Measurements from ENCODE around the gene PCED1B. TPM values are rescaled to one million over a fixed set of nuclear protein-coding genes. Genes with fewer than 3 reads are reported as not detected.

The PCED1B gene
- total and polyA plus RNA-seq, 3 donors from 2014 or later, result 30.0 to 56.1 (median 47.2) TPM

DNA sequence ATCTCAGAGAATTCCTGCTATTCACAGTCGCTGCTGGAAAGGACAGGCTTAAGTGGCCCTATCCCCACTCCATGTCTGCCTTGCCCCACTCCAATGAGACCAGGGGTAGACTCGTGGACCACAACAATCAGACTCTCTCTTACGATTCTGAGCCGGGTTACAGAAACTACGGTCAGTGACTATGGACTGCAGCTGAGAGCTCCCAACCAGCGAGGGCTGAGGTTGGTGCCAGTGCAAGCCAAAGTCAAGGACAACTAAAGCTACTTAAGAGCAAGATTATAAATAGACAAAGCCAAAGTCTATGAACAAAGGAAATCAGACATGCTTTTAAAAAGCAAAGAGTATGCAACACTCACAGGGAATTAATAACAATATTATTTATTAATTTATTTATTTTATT, 18.7 kb downstream of the PCED1B start:
- no peaks in the 10 kb centered on the region for H3K9me3 ChIP-seq
- H3K36me3 ChIP-seq (ENCODE audit: low read depth, missing control alignments), result no peaks in the 10 kb centered on the region
- no peak overlapping the region for H3K4me3 ChIP-seq
- TF ChIP-seq POLR2A (IDR thresholded peaks at IDR 0.05), result no peak
- TF ChIP-seq, protein P1, sequence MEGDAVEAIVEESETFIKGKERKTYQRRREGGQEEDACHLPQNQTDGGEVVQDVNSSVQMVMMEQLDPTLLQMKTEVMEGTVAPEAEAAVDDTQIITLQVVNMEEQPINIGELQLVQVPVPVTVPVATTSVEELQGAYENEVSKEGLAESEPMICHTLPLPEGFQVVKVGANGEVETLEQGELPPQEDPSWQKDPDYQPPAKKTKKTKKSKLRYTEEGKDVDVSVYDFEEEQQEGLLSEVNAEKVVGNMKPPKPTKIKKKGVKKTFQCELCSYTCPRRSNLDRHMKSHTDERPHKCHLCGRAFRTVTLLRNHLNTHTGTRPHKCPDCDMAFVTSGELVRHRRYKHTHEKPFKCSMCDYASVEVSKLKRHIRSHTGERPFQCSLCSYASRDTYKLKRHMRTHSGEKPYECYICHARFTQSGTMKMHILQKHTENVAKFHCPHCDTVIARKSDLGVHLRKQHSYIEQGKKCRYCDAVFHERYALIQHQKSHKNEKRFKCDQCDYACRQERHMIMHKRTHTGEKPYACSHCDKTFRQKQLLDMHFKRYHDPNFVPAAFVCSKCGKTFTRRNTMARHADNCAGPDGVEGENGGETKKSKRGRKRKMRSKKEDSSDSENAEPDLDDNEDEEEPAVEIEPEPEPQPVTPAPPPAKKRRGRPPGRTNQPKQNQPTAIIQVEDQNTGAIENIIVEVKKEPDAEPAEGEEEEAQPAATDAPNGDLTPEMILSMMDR (IDR thresholded peaks at IDR 0.05), result no peak
- peak; percentile 76 for DNase-seq
- peak overlapping the region in 1 of 2 donors; percentile 29 for H3K27ac ChIP-seq
- intact Hi-C loops (cut with DNase I; ENCODE audit: low total_unique reads), result no loop called here
- no peaks in the 10 kb centered on the region for H3K27me3 ChIP-seq
- H3K4me1 ChIP-seq, result peaks cover 16% of the 10 kb centered on the region
- 27 to 29% methylated on average over 6 of the region's 6 CpGs for WGBS, 2 donors

GRCh38 chr12:47099610-47100009, 20.2 kb downstream of the PCED1B start:
- Histone ChIP-seq H3K27me3 (no peaks in the 10 kb centered on the region), H3K4me1 (peaks cover 16% of the 10 kb centered on the region), H3K4me3 (no peak overlapping the region), H3K36me3 (ENCODE audit: low read depth, missing control alignments) (no peaks in the 10 kb centered on the region), H3K9me3 (no peaks in the 10 kb centered on the region), H3K27ac (no peak overlapping the region)
- 47 to 68% methylated on average over 2 of the region's 2 CpGs for WGBS, 2 donors
- TF ChIP-seq, protein P1 (IDR thresholded peaks at IDR 0.05), result no peak
- no peak for TF ChIP-seq POLR2A (IDR thresholded peaks at IDR 0.05)
- intact Hi-C loops (cut with DNase I; ENCODE audit: low total_unique reads), result no loop called here
- no peak for DNase-seq

GRCh38 chr12:47100160-47100559, 20.7 kb downstream of the PCED1B start:
- Histone ChIP-seq H3K4me3 (no peak overlapping the region), H3K4me1 (peaks cover 16% of the 10 kb centered on the region), H3K36me3 (ENCODE audit: low read depth, missing control alignments) (no peaks in the 10 kb centered on the region), H3K27me3 (no peaks in the 10 kb centered on the region), H3K9me3 (no peaks in the 10 kb centered on the region), H3K27ac (no peak overlapping the region)
- TF ChIP-seq, protein P1 (IDR thresholded peaks at IDR 0.05), result no peak
- intact Hi-C loops (cut with DNase I; ENCODE audit: low total_unique reads), result no loop called here
- WGBS, 2 donors, result 86 to 96% methylated on average over 2 of the region's 2 CpGs
- no peak for DNase-seq

DNA sequence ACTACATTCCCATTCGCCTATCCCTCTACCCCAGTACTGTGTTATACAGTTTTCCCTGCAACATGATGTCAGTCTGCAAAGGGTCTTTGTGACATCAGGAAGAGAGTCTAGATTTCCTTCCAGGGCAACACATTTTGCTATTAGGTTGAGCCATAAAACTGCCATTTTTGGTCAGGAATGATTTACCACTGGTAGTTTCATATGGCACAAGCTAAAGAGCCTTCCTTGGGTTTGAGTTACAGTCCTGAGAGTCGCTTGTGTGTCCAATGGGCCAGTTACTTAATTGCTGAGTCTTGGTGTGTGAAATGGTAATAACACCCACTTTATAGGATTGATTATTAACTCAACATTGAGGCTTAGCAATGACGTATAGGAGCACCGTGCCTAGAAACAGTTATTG, 23.0 kb downstream of the PCED1B start:
- intact Hi-C loops (cut with DNase I; ENCODE audit: low total_unique reads), result no loop called here
- TF ChIP-seq, protein P1 (IDR thresholded peaks at IDR 0.05), result no peak
- no peak for TF ChIP-seq POLR2A (IDR thresholded peaks at IDR 0.05)
- WGBS, 2 donors, result 86 to 90% methylated on average over 4 of the region's 4 CpGs
- Histone ChIP-seq H3K27ac (no peak overlapping the region), H3K27me3 (no peaks in the 10 kb centered on the region), H3K9me3 (no peaks in the 10 kb centered on the region), H3K4me3 (no peak overlapping the region), H3K4me1 (peaks cover 12% of the 10 kb centered on the region), H3K36me3 (ENCODE audit: low read depth, missing control alignments) (no peaks in the 10 kb centered on the region)
- no peak for DNase-seq

GRCh38 chr12:47102845-47103651, 23.6 kb downstream of the PCED1B start:
- Histone ChIP-seq H3K4me1 (peaks cover 6% of the 10 kb centered on the region), H3K36me3 (ENCODE audit: low read depth, missing control alignments) (no peaks in the 10 kb centered on the region), H3K4me3 (no peak overlapping the region), H3K27ac (no peak overlapping the region), H3K27me3 (no peaks in the 10 kb centered on the region), H3K9me3 (no peaks in the 10 kb centered on the region)
- WGBS, 2 donors, result 70 to 72% methylated on average over 10 to 11 of the region's 11 CpGs
- no peak for DNase-seq
- intact Hi-C loops (cut with DNase I; ENCODE audit: low total_unique reads), result no loop called here
- TF ChIP-seq POLR2A (IDR thresholded peaks at IDR 0.05), result no peak
- TF ChIP-seq, protein P1 (IDR thresholded peaks at IDR 0.05), result no peak

Measured in testis (tissue), 3 donors.